Stimulated activated CD8-positive, alpha-beta memory T cell treated with anti-CD3 and anti-CD28 coated beads, Interleukin-2, amount 100 ng/mL, for 48 hours (primary cell): ENCODE measurements around the gene LCN15.
"Not testable (repeated sequence)": the region's sequence is repeated elsewhere in the genome, so short reads cannot be mapped to it uniquely, and the experiment has no call there.

ENCODE experiments used
- DNase-seq, 2 donors: peaks; one replicate each; pipeline ENCODE4 v3.0.0-alpha.2; 2020; ENCODE audit warnings: low read depth in 2 of 2

The LCN15 gene

GRCh38 chr9:136722093-136722968 is 42.0 kb downstream of the LCN15 start:
- no peak for DNase-seq

- DNase-seq = no peak
These were observed 42.8 kb downstream of the LCN15 start for GRCh38 chr9:136721339-136722092.

DNA sequence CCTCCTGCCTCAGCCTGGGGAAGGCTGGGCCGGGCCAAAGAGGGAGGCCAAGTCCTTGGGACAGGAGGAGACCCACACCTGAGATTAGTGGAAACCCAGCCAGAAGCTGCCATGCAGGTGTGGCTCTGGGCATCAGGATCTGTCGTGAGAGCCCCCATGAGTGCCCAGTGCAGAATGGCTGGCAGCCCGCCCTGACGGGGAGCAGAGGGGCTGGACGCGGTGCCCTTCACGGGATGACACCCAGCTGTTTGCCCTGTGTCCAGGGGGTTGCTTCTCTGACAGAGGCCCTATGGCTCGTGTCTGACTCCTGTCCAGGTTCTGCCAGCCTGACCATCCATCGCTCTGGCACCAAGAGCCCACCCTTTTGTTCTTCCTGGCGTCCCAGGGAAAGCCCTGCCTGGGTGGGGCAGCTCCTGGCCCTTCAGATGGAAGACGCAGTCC is 43.4 kb downstream of the LCN15 start:
- DNase-seq = no peak

- DNase-seq = no peak
These were observed 43.9 kb downstream of the LCN15 start for GRCh38 chr9:136720251-136720897.

DNA sequence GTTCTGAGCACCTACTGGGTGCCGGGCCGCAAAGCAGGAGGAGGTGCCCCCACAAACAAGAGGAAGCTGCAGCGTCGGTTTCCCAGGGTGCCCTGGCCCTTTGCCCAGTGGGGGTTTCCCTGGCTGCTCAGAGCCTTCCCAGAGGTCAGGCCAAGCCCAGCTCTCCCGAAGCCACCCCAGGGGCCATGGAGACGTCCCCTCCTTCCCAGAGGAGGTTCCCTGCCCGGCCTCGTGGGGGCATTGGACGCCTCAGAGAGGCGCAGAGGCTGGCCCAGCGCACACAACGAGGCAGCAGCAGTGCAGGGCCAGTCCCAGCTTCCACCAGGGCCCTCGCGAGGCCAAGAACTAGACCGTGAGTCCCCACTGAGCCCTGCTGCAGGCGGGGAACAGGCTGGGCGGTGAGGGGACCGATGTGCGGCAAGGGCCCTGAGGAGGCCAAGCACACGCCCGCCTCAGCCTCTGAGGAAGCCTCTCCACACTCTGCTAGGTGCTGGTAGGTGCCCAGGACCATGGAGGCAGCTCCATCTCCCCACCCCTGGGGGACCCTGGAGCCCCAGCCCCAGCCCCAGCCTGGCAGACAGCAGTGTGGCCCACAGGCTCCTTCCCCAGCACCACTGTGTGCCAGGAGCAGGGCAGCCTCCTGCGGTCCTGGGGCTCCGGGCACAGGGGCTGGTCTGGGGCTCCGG is 45.0 kb downstream of the LCN15 start:
- no peak for DNase-seq

DNA sequence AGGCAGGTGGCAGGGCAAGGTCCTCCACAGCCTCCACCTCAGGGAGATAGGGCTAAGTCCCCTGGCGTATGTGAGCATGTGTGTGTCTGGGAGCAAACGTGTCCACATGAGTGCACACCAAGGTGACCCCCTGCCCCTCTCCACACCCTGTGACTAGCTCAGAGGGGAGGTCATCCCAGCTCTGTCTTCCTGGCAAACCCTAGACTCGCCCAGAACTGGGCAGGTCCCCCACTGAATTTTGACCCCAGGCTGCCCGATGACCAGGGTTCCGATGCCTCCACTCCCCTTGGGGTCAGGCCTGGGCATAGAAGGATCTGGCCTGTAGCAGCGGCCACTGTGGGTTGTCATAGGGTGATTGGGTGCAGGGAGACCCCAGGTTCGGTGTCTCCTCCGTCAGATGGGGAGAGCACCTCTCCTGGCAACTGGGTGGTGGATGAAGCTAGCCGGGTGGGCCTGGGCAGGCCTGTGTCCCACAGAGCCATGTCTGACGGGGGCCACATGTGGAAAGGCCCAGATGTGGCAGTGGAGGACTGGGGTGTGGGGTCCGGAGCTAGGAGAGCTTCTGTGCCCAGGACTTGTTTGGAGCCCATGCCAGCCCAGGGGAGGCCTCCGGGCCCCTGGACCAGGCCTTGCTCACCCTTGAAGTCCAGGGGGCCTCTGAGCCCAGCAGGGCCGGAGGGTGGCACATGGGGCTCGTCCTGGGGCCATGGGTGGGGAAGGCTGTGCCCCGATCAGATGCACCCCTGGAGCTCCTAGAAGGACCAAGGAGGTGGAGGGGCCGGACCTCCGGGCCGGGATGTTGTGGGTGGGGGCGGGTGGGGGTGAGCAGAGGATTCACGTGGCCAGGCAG is 45.7 kb downstream of the LCN15 start:
- DNase-seq = no peak

DNA sequence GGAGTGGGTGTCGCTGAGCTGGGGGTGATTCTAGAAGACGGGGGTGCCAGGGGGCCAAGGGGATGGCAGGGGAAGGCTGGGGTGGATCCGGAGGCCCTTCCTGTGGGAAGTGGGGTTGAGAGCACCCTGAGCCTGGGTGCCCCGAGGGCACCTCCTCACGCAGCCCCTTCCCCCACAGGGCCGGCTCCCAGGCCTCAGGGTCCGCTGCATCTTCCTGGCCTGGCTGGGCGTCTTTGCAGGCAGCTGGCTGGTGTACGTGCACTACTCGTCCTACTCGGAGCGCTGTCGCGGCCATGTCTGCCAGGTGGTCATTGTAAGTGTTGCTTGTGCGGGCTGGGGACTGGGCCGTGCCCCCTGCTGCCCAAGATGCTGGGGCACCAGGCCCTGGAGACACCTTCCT is 46.9 kb downstream of the LCN15 start:
- DNase-seq = no peak

GRCh38 chr9:136714893-136715274 is 49.4 kb downstream of the LCN15 start:
- DNase-seq = no peak

GRCh38 chr9:136714096-136714892 is 50.0 kb downstream of the LCN15 start:
- no peak for DNase-seq

DNA sequence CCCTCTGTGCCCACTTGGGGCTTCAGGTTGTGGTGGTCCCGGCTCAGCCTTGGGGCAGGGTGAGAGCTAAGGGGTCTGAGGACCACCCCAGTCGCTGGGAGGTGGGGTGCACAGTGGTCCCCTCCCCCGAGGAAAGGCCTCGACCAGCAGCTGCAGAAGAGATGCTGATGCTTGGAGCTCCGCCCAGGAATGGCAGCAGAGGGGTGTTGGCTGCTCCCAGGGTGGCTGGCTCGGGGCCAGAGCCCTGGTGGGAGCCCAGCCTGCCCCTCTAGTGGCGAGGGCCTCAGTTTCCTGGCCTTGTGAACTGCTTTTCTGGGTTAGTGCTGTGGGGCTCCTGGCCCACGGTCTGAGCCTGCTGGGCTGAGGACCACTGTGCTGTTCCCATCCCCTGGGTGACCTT is 50.8 kb downstream of the LCN15 start:
- DNase-seq = no peak

DNA sequence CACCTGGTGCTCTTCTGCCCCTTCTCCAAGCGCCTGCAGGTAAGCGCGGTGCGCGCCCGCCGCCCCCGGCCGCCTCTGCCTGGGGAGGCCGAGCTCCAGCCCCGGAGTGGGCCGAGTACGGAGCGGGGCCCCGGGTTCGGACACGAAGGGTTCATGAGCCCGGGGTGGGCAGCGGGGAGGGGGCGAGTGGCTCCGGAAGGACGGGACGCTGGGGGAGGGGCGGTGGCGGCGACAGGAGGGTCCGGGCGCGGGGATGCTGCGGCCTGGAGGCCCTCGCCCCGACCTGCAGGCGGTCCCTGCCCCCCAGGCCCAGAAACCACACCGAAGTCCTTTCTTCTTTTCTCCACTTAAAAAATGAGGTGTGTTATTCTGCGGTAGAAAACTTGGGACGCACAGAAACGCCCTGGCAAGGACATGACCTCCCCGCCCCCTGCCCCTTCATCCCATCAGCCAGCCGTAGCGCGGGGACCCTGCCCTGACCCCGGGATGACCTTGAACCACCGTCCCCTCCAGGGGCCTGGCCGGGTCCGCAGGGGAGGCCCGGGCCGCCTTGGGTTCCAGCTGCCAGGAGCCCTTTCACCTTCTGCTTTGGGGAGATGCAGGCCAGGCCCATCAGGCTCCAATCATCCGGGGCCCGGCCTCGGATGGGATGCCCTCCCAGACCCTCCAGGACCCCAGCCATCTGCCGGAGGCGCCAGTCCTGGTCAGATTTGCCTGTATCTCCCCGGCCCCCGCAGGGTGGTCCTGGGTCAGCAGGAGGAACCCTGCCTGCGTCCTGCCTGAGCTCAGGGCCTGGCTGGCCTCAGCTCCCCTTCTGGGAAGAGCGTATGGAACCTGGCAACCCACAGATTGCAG is 51.4 kb downstream of the LCN15 start:
- DNase-seq = no peak

DNA sequence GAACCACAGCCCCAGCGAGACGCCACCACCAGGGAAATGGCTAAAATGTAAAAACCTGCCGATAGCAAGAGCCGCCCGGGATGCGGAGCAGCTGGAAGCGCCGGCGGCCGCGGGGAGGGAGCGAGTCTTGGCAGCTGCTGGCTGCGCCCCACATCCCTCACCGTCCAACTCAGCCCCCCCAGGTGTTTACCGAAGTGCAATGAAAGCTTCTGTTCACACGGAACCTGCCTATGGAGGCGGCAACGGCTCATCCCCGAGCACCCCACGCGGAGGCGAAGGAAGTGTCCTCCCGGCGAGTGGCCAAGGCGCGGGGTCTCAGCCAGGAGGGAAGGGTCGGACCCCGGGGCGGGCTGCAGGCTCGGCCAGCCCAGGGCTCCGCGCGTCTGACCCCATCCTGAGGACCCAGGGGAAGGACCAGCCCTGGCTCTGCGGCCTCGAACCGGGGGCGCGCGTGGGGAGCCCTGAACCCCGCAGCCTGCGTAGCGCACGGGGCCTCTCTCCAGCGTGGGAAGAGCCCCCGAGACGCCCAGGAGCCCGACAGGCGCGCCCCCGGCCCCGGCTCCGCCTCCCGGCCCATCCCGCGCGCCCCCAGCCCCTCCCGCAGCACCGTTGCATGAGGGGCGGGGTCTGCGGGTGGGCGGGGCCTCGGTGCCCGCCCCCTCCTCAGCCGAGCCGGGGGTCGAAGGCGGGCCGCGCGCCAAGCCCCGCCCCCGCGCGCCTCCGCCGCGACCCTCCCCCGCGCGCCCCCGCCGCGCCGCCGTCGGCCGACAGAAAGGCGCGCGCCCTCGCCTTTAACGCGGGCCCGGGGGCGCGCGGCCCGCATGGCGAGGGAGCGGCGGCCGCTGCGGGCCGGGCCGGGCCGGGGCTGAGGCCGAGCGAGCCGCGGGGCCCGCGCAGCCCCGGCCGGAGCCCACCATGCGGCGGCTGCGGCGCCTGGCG is 52.3 kb downstream of the LCN15 start, which contains the start of gene DIPK1B:
DIPK1B (plus strand) TSS at position 822 of the 939 bp plus-strand sequence; CDS start at position 916, 94 bp downstream.
- DNase-seq = no peak

DNA sequence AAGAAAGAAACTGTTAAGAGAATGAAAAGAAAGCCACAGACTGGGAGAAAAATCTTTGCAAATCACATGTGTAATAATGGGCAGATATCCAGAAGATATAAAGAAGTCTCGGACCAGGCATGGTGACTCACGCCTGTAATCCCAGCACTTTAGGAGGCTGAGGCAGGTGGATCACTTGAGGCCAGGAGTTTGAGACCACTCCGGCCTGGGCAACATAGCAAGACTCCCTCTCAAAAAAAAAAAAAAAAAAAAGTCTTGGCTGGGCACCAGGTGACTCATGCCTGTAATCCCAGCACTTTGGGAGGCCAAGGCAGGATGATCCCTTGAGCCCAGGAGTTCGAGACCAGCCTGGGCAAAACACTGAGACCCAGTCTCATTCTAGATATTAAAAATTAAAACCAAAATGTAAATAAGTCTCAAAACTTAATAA is 53.1 kb downstream of the LCN15 start:
- DNase-seq = not testable (repeated sequence)

- DNase-seq = no peak
These were observed 53.8 kb downstream of the LCN15 start for GRCh38 chr9:136710543-136710942.
